Head of caudate nucleus (tissue), 42 donors: ENCODE data around the gene LPCAT3.

Experiments used
- DNase-seq, 42 donors: peaks; one replicate each; pipeline versions ENCODE4 v3.0.0 to v3.0.0-alpha.2; 2020 to 2021; ENCODE audit warnings: mixed read lengths in 7 of 42
- intact Hi-C: fragments of 100-400 bp; cut with DNase I; formaldehyde crosslinking; loops from one replicate; pipeline ENCODE4 v1.15.0; 2022

LPCAT3 gene

GRCh38 chr12:7006639-7007038 is 11.6 kb downstream of the LPCAT3 start:
- intact Hi-C loops: no loop called here
- no peak for DNase-seq

- no peak for DNase-seq
- intact Hi-C loops: no loop called here
Observed at GRCh38 chr12:7005311-7005710, 13.0 kb downstream of the LPCAT3 start.

- intact Hi-C loops: no loop called here
- no peak for DNase-seq
Observed at GRCh38 chr12:7004840-7005239, 13.4 kb downstream of the LPCAT3 start.

GRCh38 chr12:7004287-7004803 is 13.9 kb downstream of the LPCAT3 start:
- intact Hi-C loops: no loop called here

GRCh38 chr12:7001921-7002591 is 16.2 kb downstream of the LPCAT3 start:
- intact Hi-C loops: no loop called here
- no peak for DNase-seq

More at GRCh38 chr12:7004287-7004803, 13.9 kb downstream of the LPCAT3 start:
- DNase-seq: no peak

GRCh38 chr12:6998715-6999451 is 19.4 kb downstream of the LPCAT3 start:
- DNase-seq: no peak
- intact Hi-C loops: no loop called here

- intact Hi-C loops: no loop called here
- no peak for DNase-seq
Observed at GRCh38 chr12:6996040-6996441, 22.2 kb downstream of the LPCAT3 start.

- no peak for DNase-seq
- intact Hi-C loops: no loop called here
Observed at GRCh38 chr12:6987956-6988553, 30.2 kb downstream of the LPCAT3 start.

GRCh38 chr12:6982532-6982931 is 35.7 kb downstream of the LPCAT3 start:
- intact Hi-C loops: no loop called here
- DNase-seq: no peak

- DNase-seq: no peak
- intact Hi-C loops: no loop called here
Observed at GRCh38 chr12:6981152-6982052, 36.9 kb downstream of the LPCAT3 start.

GRCh38 chr12:6980740-6981139 is 37.5 kb downstream of the LPCAT3 start:
- intact Hi-C loops: no loop called here
- DNase-seq: no peak

GRCh38 chr12:6980075-6980474 is 38.2 kb downstream of the LPCAT3 start:
- no peak for DNase-seq
- intact Hi-C loops: no loop called here

GRCh38 chr12:6979453-6979852 is 38.8 kb downstream of the LPCAT3 start:
- no peak for DNase-seq
- intact Hi-C loops: no loop called here

- intact Hi-C loops: no loop called here
- DNase-seq: no peak
Observed at GRCh38 chr12:6979021-6979420, 39.3 kb downstream of the LPCAT3 start.

- intact Hi-C loops: no loop called here
- DNase-seq: no peak
Observed at GRCh38 chr12:6978611-6979011, 39.7 kb downstream of the LPCAT3 start.

- intact Hi-C loops: no loop called here
- no peak for DNase-seq
Observed at GRCh38 chr12:6978188-6978587, 40.1 kb downstream of the LPCAT3 start.

- DNase-seq: no peak
- intact Hi-C loops: no loop called here
Observed at GRCh38 chr12:6977653-6978052, 40.6 kb downstream of the LPCAT3 start.

- DNase-seq: no peak
- intact Hi-C loops: no loop called here
Observed at GRCh38 chr12:6975297-6976032, 42.8 kb downstream of the LPCAT3 start.

GRCh38 chr12:6974180-6974579 is 44.1 kb downstream of the LPCAT3 start:
- no peak for DNase-seq
- intact Hi-C loops: loop anchor here (5.0 kb wide), 1 partner anchor 43 kb away; the partner anchor contains the start of gene LPCAT3
